HL-60/S4 (cell line): Measurements from ENCODE around the gene DIP2C.
"Not testable (repeated sequence)": the region's sequence is repeated elsewhere in the genome, so short reads cannot be mapped to it uniquely, and the experiment has no call there.

Experiments
- in situ Hi-C: fragments of 300-500 bp; cut with MboI; formaldehyde crosslinking; loops from 2 replicates; pipeline ENCODE4 v1.14.3; 2022; ENCODE audit warnings: low sequenced_read_pairs

Gene DIP2C

DNA sequence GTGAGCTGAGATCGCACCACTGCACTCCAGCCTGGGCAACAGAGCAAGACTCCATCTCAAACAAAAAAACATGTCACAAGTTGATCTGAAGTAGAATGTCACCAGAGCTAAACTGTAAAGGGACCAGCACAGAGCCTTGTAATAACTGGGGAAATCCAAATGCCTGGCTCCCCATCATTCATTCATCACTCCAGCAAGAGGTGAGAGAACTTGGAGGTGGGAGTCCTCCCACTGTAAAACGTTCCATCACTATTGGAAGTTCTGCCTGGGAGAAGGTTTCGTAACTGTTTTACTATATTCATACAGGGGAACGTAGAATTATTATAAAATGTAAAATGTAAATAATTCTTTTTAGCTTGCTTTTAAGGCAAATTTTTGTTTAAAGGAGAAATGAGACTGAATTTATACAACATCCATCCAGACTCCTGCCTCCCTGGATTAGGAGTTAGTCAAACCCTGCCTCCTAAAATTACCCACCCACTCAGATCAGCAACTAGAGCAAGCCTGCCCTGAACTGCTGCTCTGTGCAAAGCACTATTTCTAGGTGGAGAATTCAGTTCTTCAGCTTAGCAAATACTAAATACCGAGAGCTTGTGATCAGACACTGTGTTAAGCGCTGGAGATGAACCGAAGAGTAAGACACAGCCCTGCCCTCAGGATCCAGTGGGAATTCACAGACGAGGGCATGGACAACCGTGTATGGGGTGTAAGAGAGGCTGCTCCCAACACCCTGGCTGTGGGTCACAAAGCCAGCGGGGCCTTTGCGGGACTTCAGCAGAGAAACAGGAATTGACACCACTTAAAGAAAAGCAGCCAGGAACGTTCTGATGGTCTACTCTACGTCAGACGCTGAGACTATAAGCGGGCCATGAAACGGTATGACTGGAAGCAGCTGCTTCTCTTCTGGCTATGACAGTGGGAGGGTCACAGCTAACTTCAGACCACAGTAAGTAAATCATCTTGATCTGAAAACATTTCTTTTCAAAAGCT, 345.9 kb downstream of the DIP2C start:
- in situ Hi-C loops = no loop called here

DNA sequence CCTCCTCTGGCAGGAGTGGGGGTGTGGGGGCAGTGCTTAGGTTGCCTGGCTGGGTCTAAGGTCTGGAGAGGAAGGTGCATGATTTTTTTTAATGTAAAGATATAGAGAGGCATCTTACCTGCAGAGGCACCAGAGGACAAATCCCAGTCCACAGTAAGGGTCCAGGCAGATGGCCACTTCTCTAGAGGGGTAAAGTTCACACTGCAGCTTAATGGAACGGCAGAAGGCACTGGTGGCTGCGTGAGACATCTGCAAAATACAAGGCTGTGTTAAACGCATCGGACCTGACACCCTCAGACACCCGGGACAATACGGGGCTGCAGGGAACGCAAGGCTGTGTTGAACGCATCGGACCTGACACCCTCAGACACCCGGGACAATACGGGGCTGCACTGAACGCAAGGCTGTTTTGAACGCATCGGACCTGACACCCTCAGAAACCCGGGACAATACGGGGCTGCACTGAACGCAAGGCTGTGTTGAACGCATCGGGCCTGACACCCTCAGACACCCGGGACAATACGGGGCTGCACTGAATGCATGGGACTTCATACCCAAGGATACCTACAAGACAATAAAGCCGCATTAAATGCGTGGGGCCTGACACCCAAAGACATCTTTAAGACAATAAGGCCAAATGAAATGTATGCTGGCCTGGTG, 348.3 kb downstream of the DIP2C start:
- in situ Hi-C loops = no loop called here

DNA sequence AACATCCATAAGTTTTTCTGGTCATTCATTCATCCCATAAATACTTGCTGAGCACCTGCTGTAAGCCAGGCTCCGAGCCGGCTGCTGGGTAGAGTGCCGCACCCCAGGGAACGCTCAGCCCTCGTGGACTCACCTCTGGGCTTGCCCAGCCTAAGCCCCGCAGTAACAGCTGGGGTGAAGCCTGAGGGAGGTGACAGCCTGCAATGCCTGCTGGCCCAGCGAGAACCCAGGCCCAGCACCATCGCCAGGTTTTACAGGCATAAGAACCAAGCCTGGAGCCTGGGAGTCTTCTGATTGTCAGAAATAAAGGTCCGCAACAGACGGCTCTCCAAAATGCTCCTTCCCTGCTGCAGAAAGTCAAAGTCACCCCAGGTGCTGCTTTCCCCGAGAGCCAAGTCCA, 348.8 kb downstream of the DIP2C start:
- in situ Hi-C loops = no loop called here

DNA sequence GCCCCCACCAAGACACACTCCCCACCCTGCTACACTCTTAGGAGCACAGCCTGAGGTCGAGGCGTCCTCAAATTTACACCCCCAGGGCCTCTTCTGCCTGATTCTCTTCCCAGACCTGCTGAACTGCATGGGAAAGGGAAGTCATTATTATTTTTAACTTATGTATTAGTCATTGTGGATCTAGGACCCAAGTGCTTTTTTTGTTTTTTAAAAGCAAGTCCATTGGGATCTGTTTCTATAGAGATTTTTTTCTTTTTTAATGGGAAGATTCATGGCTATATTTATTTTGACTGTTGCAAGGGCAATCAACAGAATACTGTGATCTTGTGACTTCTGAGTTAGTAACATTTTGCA, 350.5 kb downstream of the DIP2C start:
- in situ Hi-C loops = no loop called here

DNA sequence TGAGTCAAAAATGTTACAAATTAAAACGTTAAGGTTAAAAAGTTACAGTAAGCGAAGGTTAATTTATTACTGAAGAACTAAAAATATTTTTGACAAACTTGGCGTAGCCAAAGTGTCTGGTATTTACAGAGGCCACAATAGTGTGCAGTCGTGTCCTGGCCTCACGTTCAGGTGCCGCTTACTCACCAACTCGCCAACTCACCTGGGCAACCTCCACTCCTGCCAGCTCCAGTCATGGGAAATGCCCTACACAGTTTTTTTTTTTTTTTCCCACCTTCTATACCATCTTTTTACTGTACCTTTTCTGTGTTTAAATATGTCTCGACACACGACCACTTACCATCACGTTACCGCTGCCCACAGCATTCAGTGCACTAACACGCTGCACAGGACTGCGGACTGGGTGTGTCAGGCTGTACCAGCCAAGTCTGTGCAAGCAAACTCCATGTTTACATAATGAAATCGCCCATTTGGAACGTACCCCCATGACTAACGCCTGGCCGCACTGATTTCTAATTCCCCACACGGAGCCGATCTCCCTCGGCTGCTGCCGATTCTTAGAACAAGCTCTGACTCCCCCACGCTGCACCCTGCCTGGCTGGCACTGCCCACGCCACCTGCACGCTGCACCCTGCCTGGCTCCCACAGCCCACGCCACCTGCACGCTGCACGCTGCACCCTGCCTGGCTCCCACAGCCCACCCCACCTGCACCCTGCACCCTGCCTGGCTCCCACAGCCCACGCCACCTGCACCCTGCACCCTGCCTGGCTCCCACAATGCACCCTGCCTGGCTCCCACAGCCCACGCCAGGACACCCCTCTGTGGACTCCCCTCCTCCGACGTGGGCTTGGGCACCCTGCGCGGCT, 351.1 kb downstream of the DIP2C start:
- in situ Hi-C loops = no loop called here

DNA sequence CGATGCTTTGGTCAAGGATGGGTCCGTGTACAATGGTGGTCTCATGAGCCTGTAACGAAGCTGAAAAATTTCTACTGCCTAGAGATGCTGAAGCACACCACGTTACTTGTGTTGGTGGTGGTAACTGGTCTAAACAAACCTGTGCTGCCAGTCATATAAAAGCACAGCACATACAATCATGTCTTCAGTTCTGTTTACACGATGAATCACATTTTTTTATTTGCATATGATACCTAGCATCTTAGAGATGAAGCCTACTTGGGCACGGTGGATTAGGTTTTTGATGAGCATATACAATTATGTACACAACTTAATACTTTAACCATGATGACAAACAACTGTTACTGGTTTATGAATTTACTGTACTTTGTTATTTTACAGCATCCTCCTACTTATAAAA, 353.2 kb downstream of the DIP2C start:
- in situ Hi-C loops = no loop called here

DNA sequence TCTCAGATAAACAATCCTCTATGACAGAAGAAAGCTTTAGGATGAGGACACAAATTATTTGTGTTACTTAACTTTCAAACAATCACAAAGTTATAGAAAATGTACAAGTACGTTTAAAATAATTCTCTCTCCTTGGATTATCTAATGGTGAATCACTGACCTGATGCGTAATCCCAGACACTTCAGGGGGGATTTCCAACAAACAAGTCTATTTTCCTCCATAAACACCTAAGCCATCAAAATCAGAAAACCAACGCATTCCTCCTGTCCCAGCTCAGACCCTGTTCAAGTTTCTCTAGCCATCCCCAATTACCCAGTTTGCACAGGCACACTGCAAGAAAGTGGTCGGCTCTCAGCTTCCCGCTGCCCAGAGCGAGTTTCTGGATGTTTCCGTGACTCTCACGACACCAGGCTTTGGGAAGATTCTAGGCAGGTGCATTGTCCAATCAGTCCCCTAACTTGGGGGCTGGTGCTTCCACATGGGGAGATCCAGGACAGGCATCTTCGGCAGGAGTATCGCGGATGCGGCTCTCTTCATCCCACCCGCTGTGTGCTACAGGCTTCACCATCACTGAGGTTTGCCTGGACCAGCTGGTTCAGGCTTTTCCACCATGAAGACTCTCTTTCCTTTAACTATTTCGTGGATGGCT, 354.2 kb downstream of the DIP2C start:
- in situ Hi-C loops = no loop called here

DNA sequence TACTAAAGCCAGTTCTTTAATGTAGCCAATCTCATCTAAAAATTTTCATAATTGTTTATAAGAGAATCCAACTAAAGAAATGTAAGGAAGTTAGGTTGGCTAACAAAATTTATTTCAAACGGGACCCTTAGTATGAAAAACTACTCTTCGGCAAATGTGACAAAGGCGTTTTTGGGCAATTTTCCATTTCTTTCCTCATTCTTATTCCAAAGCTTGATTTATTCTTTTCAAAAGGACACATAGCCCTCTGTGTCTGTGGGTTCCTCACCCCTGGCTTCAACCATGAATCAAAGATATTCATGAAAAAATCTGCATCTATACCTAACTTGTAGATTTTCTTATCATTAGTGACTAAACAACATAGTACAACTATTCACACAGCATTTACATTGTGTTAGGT, 358.3 kb downstream of the DIP2C start:
- in situ Hi-C loops = no loop called here

DNA sequence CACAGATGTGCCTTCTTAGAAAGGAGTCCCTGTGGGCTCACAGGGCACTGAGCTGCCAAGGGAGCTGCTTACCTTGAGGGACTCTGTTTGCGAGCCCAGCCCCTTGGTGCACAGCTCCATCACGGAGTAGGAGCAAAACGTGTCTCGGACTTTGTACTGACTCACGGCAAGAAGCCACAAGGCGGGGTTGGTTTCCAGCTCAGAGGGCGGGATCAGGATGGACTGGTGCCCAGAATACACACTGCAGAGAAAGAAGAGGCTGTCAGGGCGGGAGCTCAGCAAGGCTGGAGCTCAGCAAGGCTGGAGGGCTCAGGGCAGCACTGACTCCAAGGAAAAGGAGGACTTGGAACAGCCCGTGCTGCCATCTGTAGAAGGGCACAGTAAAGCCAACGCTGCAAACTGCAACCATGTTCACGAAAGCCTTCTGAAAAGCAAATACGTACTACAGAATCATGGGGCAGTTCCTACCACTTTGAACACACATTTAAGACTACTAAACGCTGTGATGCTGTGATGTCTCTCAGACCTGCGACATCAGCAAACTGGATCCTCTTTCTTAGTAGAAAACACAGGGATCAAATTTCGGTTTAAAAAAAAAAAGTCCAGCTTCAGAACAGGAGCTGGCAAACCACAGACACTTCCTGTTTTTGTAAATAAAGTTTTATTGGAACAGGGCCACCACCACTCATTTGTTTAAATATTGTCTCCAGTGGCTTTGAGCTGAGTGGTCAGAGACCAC, 359.9 kb downstream of the DIP2C start:
- in situ Hi-C loops = no loop called here

DNA sequence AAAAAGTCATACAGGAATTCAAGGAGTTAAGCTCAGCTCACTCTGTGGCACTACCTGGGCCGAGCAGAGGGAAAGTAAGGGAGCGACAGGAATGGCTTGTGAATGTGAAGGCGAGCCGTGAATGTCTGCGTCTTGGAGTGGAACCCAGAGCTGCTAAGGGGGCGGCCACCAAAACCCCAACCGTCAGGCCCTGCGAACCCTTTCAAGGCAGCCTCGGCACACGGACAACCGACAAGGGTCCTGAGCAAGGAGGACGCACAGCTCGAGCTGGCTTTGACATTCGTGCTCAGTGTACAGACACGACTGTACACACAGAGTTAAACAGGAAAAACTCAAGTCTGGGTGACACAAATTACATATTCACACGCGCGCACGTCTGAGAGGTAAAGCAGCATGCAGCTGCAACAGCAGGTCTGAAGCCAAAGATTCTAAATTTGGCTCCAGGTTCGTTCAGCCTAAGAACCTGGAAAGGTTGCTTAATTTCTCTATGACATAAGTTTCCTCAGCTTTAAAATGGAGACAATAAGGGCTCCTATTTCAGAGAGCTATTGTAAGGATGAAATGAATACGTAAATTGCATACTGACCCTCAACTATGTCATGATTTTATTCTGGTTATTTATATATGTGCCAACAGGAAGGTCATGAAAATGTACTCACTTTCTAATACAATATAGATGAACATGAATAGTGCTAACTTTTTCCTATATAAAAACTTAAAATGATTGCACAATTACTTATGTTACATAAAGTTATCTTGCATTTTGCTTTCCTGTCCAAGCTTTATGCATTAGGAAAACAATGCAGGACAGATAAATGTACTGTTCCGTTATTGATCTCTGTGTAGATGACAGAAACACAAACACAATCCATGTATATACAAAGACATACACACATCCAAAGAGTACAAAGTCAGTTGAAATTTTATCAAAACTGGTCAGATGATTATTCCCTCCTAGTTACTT, 361.3 kb downstream of the DIP2C start:
- in situ Hi-C loops = no loop called here

DNA sequence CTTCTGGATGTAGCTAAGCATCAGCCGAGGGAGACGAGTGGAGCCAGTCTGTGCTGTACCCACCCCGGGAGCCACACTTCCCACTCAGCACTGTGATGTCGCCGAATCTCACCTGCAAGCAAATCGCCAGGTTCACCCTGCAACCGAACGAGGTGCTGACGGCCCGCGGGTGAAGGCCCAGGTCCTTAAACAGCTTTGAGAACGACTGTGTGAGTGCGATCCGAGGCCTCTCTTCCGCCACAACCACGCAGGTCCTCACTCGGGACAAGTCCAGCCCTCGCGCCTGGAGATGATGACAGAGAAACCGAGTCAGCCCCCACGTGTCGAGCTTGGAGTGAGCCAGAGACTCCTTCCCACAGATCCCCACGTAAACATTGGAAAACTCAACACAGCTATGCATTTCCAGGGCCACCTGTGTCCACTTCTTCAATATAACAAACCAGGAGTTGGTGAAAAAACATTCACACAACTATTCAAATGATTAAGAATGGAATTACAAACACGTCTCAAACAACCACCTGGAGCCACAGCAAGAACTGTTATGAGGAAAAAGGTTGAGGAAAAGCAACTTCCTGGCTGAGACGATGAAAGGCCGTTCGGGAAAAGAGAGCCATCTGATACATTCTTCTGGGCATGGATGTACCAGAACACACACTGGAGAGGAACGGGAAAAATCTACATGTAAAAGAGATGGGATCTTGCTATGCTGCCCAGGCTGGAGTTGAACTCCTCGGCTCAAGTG, 362.4 kb downstream of the DIP2C start:
- in situ Hi-C loops = no loop called here

DNA sequence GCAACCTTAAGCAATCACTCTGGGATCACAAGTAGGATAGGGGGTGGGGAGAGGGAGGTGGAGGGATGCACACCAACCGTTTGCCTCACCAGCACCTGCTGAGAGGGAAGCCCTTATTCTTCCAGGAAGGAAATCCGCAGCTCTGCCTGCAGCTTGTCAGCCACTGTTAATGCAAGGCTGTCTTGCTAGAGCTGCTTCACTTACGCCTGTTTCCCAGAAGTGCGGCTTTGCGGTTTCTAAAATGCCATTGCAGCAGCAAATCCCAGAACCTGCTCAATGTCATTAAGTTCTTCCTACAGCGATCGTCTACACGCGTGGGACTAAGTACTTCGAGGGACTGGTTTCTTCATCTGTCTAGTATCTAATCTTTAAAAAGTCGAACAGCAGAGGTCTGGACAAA, 363.1 kb downstream of the DIP2C start:
- in situ Hi-C loops = no loop called here

DNA sequence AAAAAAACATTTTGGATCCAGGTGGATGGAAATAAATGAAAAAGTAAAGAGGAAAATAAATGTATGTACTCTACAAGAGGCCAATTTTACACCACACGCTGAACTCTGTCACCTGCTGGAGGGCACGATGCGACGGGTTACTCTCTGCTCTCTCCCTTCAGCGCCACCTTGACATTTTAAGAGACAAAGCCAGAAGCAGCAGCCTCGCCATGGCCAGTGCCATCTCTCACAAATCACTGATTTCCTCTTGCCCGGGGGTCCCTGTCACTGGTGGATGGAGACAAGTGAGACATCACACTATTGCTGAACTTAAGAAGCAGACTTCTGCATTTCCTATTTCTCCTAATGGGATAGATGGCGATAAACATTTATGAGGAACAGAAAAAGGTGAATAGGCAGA, 364.2 kb downstream of the DIP2C start:
- in situ Hi-C loops = no loop called here

DNA sequence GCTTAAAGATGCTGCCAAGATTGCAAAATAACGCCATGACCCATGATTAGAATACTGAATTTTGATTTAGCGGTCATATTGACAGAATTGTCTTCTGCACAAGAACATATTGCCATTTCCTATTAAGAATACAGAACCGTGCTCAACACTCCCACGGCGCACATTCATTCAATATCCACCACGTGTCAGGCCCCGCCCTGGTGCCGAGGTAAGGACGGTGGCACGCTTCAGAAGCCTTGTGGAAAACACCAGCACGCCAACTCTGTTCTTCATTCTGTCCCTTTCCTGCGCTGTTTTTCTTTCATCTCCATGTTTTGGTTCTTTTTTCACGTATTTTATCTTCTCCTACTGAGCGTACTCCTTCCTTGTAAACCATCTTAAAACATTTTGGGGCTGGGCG, 364.9 kb downstream of the DIP2C start:
- in situ Hi-C loops = no loop called here

DNA sequence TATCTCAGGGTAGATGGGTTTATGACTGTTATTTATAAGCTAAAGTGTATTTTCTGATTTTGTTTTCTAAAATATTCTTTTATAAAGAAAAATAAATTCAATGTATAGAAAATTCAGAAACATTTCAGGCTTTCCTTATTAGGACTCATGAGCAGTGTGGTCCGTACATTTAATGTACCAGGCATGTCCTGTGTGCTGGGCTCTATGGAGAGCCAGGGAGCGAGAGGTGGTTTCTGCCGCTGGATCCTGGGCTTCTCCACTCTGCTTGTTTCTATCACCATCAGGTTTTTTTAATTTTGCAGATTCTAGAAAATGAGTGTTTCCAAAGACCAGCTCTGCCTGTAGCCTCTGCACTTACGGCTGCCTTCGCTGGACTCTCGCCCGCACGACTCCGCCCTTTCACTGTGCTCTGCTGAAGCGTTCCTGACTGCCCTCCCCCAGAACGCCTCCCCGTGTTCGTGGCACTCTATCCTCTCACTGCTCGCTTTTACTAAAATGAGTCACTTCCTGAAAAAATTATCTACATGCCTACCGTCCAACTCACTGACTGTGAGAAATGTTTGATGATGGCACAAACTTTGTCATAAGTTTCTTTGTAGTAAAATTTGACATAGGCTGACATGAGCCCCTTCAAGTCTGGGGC, 365.7 kb downstream of the DIP2C start:
- in situ Hi-C loops = no loop called here

DNA sequence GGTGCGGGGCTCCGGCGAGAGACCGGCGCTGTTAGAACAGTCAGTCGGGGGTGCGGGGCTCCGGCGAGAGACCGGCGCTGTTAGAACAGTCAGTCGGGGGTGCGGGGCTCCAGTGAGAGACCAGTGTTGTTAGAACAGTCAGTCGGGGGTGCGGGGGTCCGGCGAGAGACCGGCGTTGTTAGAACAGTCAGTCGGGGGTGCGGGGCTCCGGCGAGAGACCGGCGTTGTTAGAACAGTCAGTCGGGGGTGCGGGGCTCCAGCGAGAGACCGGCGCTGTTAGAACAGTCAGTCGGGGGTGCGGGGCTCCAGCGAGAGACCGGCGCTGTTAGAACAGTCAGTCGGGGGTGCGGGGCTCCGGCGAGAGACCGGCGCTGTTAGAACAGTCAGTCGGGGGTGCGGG, 366.4 kb downstream of the DIP2C start:
- in situ Hi-C loops = not testable (repeated sequence)

DNA sequence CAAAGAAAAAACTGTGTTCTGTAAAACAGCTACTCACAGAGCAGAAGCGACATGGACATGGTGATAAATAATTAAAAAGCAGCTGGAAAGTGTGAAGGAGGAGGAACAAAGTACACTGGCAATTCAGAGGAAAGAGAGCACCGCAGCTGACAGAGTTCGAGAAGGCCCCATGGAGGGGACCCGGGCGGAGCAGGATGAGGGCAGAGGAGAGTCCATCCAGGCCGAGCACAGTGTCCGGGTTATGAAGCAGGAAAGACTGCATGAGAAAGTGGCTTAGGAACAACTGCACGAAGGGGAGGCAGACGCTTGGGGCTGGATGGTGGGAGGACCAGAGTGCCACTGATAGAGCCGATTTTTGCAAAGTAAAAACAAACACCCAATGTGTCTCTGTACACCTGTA, 368.7 kb downstream of the DIP2C start:
- in situ Hi-C loops = no loop called here

DNA sequence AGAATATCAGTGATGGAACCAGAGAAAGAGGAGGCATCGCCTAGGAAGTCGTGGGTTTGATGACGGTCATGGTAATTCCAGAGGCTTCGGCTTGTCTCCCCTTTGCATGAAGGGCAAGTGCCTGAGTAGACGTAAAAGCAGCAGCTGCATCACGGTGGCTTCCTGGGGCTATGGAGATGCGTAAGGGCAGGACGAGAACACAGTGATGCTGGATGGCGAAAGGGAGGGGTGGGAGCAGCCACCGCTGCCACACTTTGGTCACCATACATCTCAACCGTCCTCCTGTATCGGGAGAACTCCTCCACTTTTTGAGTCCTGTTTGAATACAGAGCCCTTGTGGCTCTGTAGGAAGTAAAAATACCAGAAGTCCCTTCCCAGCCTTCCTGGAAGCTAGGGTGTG, 371.5 kb downstream of the DIP2C start:
- in situ Hi-C loops = no loop called here
